Neural progenitor cell (in vitro differentiated cells): ENCODE measurements around the gene CBLB. TPM values are rescaled to one million over a fixed set of nuclear protein-coding genes. Genes with fewer than 3 reads are reported as not detected.

Experiments used
- DNase-seq: peaks from one replicate; pipeline ENCODE4 v3.0.0-alpha.2; 2016; ENCODE audit warnings: low spot score
- H2AFZ ChIP-seq: fragments of 200-600 bp; sonication (generic); replicated peaks from 2 replicates; pipeline ENCODE4 v1.6.1; 2016; ENCODE audit warnings: antibody characterized with exemption
- H3F3A ChIP-seq: fragments of 200-600 bp; sonication (generic); 2 replicates; pipeline ENCODE4 v1.6.1; 2016; ENCODE audit warnings: antibody characterized with exemption, low read depth
- H3K27ac ChIP-seq: fragments of 200-600 bp; sonication (generic); 2 replicates; pipeline ENCODE4 v1.5.1; 2016; ENCODE audit warnings: mild to moderate bottlenecking
- H3K27me3 ChIP-seq: fragments of 200-600 bp; sonication (generic); 2 replicates; pipeline ENCODE4 v1.6.1; 2016; ENCODE audit warnings: mild to moderate bottlenecking, moderate library complexity
- H3K36me3 ChIP-seq: fragments of 200-600 bp; sonication (generic); 2 replicates; pipeline ENCODE4 v1.5.1; 2016
- H3K4me1 ChIP-seq: fragments of 200-600 bp; sonication (generic); 2 replicates; pipeline ENCODE4 v1.6.1; 2016; ENCODE audit warnings: mixed run types
- H3K4me2 ChIP-seq: fragments of 200-600 bp; sonication (generic); 2 replicates; pipeline ENCODE4 v1.6.1; 2016
- H3K4me3 ChIP-seq: fragments of 200-600 bp; sonication (generic); 2 replicates; pipeline ENCODE4 v1.5.1; 2016
- H3K79me2 ChIP-seq: fragments of 200-600 bp; sonication (generic); 2 replicates; pipeline ENCODE4 v1.6.1; 2016; ENCODE audit warnings: low read depth
- H3K9ac ChIP-seq: fragments of 200-600 bp; sonication (generic); 2 replicates; pipeline ENCODE4 v1.6.1; 2016
- H3K9me3 ChIP-seq: fragments of 200-600 bp; sonication (generic); 2 replicates; pipeline ENCODE4 v1.5.1; 2016; ENCODE audit warnings: low read depth
- H4K20me1 ChIP-seq: fragments of 200-600 bp; sonication (generic); 2 replicates; pipeline ENCODE4 v1.6.1; 2016; ENCODE audit warnings: low read depth
- H3K27ac Mint-ChIP-seq: 3 replicates; pipeline ENCODE4 v1.8.0; 2021; ENCODE audit warnings: mixed read lengths
- H3K27me3 Mint-ChIP-seq: 2 replicates; pipeline ENCODE4 v1.8.0; 2022; ENCODE audit warnings: low read depth, mild to moderate bottlenecking, inconsistent platforms, moderate library complexity, mixed read lengths; ENCODE audit not compliant: insufficient read depth
- H3K36me3 Mint-ChIP-seq: 3 replicates; pipeline ENCODE4 v1.8.0; 2021; ENCODE audit warnings: mixed read lengths
- H3K4me1 Mint-ChIP-seq: 3 replicates; pipeline ENCODE4 v1.8.0; 2021; ENCODE audit warnings: mixed read lengths
- H3K4me3 Mint-ChIP-seq: 3 replicates; pipeline ENCODE4 v1.8.0; 2021; ENCODE audit warnings: mild to moderate bottlenecking, moderate library complexity, mixed read lengths
- H3K9me3 Mint-ChIP-seq: 3 replicates; pipeline ENCODE4 v1.8.0; 2020; ENCODE audit warnings: mixed read lengths
- CTCF ChIP-seq: fragments of 200-600 bp; sonication (generic); IDR thresholded peaks from 2 replicates; pipeline ENCODE4 v1.5.1; 2017; ENCODE audit warnings: antibody characterized with exemption, mild to moderate bottlenecking
- EZH2 ChIP-seq: fragments of 200-600 bp; sonication (generic); IDR thresholded peaks from 2 replicates; pipeline ENCODE4 v1.6.1; 2017; ENCODE audit warnings: antibody characterized with exemption, mild to moderate bottlenecking, moderate library complexity
- EZH2phosphoT487 ChIP-seq: fragments of 200-600 bp; sonication (generic); IDR thresholded peaks from 2 replicates; pipeline ENCODE4 v1.6.1; 2017; ENCODE audit warnings: antibody characterized with exemption
- total RNA-seq: library from RNA; depleted of rRNA; stranded (reverse); fragments of >200 nt; gene quantifications from 2 replicates; pipeline ENCODE4 v1.2.3, GENCODE V29; 2015; ENCODE audit warnings: low replicate concordance

The CBLB gene
- total RNA-seq, 1 donor from 2014 or later = 105 TPM

DNA sequence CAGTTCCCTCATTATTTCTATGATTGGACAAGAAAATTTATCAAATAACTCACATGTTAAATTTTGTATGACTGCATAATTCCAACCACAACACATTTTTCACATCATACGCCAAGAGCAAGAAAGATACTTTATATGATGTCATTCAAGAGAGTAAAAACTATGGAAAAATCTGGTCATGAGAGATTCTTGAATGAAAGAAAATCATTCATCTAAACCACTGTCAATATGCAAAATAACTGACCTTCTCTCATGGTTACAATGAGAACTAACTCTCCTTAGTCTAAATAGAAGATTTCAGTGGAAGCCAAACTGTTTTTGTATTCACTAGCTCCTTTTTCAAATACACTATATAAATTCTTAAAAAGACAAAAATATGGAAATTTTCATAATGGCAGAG is 124.6 kb downstream of the CBLB start:
- Histone ChIP-seq H3K9ac (no peak overlapping the region), H3K27ac (no peak overlapping the region), H3K27me3 (no peaks in the 10 kb centered on the region), H3K79me2 (peaks cover 4% of the 10 kb centered on the region), H3K4me2 (no peak overlapping the region), H3K9me3 (no peaks in the 10 kb centered on the region), H3K4me1 (peaks cover 19% of the 10 kb centered on the region), H3K36me3 (peaks cover 24% of the 10 kb centered on the region), H4K20me1 (peaks cover 9% of the 10 kb centered on the region), H2AFZ (no peak overlapping the region), H3F3A (no peaks in the 10 kb centered on the region), H3K4me3 (no peak overlapping the region)
- Mint-ChIP-seq H3K36me3 (peaks cover 25% of the 10 kb centered on the region), H3K4me3 (no peak overlapping the region), H3K9me3 (peaks cover 4% of the 10 kb centered on the region), H3K4me1 (peaks cover 8% of the 10 kb centered on the region), H3K27ac (no peak overlapping the region), H3K27me3 (no peaks in the 10 kb centered on the region)
- TF ChIP-seq EZH2 (no peak), CTCF (no peak), EZH2phosphoT487 (no peak)
- DNase-seq = no peak

DNA sequence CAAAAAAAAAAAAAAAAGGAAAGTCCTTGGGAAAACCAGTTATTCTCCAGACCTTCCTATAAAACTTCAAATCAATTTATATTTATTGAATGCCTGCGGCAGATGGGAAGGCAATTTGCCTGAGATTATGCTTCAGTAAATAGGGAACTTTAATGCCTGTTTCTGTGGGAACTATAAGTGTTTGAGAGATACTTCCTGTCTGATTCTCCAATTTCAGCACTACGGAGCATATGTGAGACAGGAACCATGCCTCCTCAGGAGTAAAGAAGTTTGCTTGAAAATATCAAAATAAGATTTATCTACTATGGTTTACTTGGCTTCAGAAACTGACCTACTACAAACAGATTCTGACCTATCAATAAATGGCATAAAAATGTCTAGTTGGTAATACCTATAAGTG is 135.5 kb downstream of the CBLB start:
- Histone ChIP-seq H2AFZ (no peak overlapping the region), H3K9me3 (no peaks in the 10 kb centered on the region), H4K20me1 (no peaks in the 10 kb centered on the region), H3F3A (no peaks in the 10 kb centered on the region), H3K9ac (no peak overlapping the region), H3K4me3 (no peak overlapping the region), H3K79me2 (no peaks in the 10 kb centered on the region), H3K27me3 (no peaks in the 10 kb centered on the region), H3K4me2 (no peak overlapping the region), H3K27ac (no peak overlapping the region), H3K4me1 (no peaks in the 10 kb centered on the region), H3K36me3 (peaks cover 5% of the 10 kb centered on the region)
- H3K4me3 Mint-ChIP-seq = no peak overlapping the region
- no peaks in the 10 kb centered on the region for H3K9me3 Mint-ChIP-seq
- no peaks in the 10 kb centered on the region for H3K27me3 Mint-ChIP-seq
- H3K27ac Mint-ChIP-seq = no peak overlapping the region
- H3K36me3 Mint-ChIP-seq = peaks cover 20% of the 10 kb centered on the region
- no peak for TF ChIP-seq EZH2
- no peak for TF ChIP-seq EZH2phosphoT487
- no peak for TF ChIP-seq CTCF
- H3K4me1 Mint-ChIP-seq = no peaks in the 10 kb centered on the region
- no peak for DNase-seq

- no peak for TF ChIP-seq EZH2
- TF ChIP-seq EZH2phosphoT487 = no peak
- no peak for TF ChIP-seq CTCF
- Histone ChIP-seq H3K79me2 (no peaks in the 10 kb centered on the region), H3K36me3 (peaks cover 12% of the 10 kb centered on the region), H3K9me3 (no peaks in the 10 kb centered on the region), H2AFZ (no peak overlapping the region), H3K4me3 (no peak overlapping the region), H3K27me3 (no peaks in the 10 kb centered on the region), H3F3A (no peaks in the 10 kb centered on the region), H3K4me1 (no peaks in the 10 kb centered on the region), H3K27ac (no peak overlapping the region), H3K4me2 (no peak overlapping the region), H3K9ac (no peak overlapping the region), H4K20me1 (no peaks in the 10 kb centered on the region)
- Mint-ChIP-seq H3K4me1 (no peaks in the 10 kb centered on the region), H3K36me3 (peaks cover 35% of the 10 kb centered on the region), H3K9me3 (peaks cover 12% of the 10 kb centered on the region), H3K27ac (no peak overlapping the region), H3K4me3 (no peak overlapping the region), H3K27me3 (no peaks in the 10 kb centered on the region)
- no peak for DNase-seq
Measured at GRCh38 chr3:105731686-105732085, 137.1 kb downstream of the CBLB start.
